GM12892 (cell line): ENCODE results near the gene SNAP91.

Source experiments
- POLR2A ChIP-seq: IDR thresholded peaks from 2 replicates; pipeline ENCODE4 v1.6.1; 2011; ENCODE audit warnings: low read depth, low read length, control low read depth
- POLR2AphosphoS5 ChIP-seq: IDR thresholded peaks from 2 replicates; pipeline ENCODE4 v1.6.1; 2011; ENCODE audit warnings: low read depth, low read length, control low read depth

DNA sequence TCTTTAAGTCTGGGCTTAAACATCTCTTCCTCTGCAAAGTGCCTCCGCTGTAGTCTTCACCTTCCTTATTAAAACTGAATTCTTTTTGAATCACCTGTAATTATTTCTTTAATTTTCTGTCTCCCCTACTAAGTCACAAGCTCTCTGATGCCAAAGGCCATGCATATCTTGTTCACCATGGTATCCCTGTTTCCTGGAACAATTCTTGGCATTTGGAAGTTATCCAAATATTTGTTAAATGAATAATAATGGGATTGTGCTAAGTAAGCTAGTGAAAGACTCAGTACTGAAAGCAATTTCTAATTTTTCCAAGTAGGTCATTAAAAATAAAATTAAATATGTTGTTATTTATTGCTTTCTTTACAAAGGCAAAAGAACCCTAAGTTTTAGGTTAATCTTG is 12.2 kb downstream of the SNAP91 start:
- TF ChIP-seq POLR2A (no peak), POLR2AphosphoS5 (no peak)
